Measurements from ENCODE around the gene TMEM151A. TPM values are rescaled to one million over a fixed set of nuclear protein-coding genes. Genes with fewer than 3 reads are reported as not detected.
A peak's percentile ranks its signal among the peaks of the same experiment; 100 is the strongest.
"Not testable (repeated sequence)": the region's sequence is repeated elsewhere in the genome, so short reads cannot be mapped to it uniquely, and the experiment has no call there.

TMEM151A gene
- total RNA-seq, 2 donors from 2014 or later = 0.37 to 0.47 TPM

DNA sequence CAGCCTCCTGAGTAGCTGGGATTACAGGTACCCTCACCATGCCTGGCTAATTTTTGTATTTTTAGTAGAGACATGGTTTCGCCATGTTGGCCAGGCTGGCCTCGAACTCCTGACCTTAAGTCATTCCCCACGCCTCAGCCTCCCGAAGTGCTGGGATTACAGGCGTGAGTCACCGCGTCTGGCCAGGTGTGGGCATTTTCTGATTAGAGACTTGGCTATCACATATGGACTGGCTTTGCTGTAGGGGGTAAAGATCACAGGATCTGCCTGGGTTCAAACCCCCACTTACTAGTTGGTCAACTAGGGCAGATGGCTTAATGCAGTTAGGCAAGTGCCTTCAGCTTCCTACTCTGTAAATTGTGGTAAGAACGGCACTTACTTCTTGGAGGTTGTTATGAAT lies 18.6 kb downstream of the TMEM151A start:
- no peaks in the 10 kb centered on the region for H3K36me3 ChIP-seq
- TF ChIP-seq, protein P1, sequence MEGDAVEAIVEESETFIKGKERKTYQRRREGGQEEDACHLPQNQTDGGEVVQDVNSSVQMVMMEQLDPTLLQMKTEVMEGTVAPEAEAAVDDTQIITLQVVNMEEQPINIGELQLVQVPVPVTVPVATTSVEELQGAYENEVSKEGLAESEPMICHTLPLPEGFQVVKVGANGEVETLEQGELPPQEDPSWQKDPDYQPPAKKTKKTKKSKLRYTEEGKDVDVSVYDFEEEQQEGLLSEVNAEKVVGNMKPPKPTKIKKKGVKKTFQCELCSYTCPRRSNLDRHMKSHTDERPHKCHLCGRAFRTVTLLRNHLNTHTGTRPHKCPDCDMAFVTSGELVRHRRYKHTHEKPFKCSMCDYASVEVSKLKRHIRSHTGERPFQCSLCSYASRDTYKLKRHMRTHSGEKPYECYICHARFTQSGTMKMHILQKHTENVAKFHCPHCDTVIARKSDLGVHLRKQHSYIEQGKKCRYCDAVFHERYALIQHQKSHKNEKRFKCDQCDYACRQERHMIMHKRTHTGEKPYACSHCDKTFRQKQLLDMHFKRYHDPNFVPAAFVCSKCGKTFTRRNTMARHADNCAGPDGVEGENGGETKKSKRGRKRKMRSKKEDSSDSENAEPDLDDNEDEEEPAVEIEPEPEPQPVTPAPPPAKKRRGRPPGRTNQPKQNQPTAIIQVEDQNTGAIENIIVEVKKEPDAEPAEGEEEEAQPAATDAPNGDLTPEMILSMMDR (IDR thresholded peaks at IDR 0.05) = no peak
- DNase-seq = no peak
- peaks cover 5% of the 10 kb centered on the region for H3K4me1 ChIP-seq
- no peak overlapping the region for H3K27ac ChIP-seq
- no peak overlapping the region for H3K9ac ChIP-seq (ENCODE audit: low read depth in 2 of 2, low read length in 2 of 2)
- intact Hi-C loops (cut with DNase I) = no loop called here
- no peak overlapping the region for H3K4me3 ChIP-seq
- H3K27me3 ChIP-seq = no peaks in the 10 kb centered on the region
- no peaks in the 10 kb centered on the region for H3K9me3 ChIP-seq

DNA sequence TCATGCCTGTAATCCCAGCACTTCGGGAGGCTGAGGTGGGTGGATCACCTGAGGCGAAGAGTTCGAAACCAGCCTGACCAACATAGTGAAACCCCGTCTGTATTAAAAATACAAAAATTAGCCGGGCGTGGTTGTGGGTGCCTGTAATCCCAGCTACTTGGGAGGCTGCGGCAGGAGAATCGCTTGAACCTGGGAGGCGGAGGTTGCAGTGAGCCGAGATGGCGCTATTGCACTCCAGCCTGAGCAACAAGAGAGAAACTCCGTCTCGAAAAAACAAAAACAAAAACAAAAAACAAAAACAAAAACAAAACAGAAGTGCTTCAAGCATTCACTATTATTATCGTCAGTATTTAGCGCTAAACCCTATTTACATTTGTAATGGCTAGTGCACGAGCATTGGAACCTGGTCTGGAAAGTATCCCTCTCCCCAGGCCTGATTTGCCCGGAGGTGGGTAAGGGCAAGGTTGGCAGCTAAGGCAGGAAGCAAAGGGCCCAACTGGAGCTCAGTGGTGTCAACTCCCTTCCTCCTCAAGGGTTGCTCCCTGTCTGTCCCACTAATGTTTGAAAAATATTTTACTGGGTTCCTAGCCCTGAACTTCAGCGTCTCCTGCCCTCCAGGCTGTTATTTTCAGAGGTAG lies 19.2 kb downstream of the TMEM151A start:
- H3K4me3 ChIP-seq; H3K27ac ChIP-seq; H3K36me3 ChIP-seq; H3K27me3 ChIP-seq; H3K9ac ChIP-seq (ENCODE audit: low read depth in 2 of 2, low read length in 2 of 2); H3K4me1 ChIP-seq; DNase-seq; H3K9me3 ChIP-seq: not testable (repeated sequence)
- intact Hi-C loops (cut with DNase I) = loop anchor here (1.0 kb wide), 1 partner anchor 78 kb away; no protein-coding TSS in a partner anchor

DNA sequence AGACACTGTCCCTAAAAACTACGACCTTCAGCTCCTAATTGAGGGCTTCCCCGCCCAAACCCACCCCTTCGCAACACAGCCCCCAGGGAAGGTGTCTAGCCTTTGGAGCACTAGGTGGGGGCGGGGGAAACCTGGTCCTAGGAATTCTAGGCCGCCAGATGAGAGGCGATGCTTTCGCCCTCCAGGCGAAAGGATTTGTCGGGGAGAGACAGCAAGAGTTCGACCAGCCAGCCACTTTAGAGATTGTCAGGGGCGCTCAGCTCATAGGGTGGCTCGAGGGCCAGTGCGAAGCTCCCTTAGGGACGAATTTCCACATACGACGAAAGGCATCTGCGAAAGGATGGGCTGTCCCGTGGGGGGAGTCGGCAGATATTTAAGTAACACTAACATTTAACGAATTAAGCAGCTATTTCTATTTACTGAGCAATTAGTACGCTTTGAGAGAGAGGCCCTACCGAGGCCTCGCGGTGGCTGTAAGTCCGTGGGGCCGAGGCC lies 19.8 kb downstream of the TMEM151A start:
- Histone ChIP-seq H3K27ac (peak overlapping the region; percentile 89), H3K9me3 (no peaks in the 10 kb centered on the region), H3K4me1 (peaks cover 5% of the 10 kb centered on the region), H3K9ac (ENCODE audit: low read depth in 2 of 2, low read length in 2 of 2) (peak overlapping the region; percentile 68 to 73), H3K36me3 (no peaks in the 10 kb centered on the region), H3K27me3 (no peaks in the 10 kb centered on the region), H3K4me3 (peak overlapping the region; percentile 54)
- TF ChIP-seq, protein P1 (IDR thresholded peaks at IDR 0.05) = peak; percentile 86
- DNase-seq = no peak
- intact Hi-C loops (cut with DNase I) = loop anchor here (1.0 kb wide), 1 partner anchor 78 kb away; no protein-coding TSS in a partner anchor

DNA sequence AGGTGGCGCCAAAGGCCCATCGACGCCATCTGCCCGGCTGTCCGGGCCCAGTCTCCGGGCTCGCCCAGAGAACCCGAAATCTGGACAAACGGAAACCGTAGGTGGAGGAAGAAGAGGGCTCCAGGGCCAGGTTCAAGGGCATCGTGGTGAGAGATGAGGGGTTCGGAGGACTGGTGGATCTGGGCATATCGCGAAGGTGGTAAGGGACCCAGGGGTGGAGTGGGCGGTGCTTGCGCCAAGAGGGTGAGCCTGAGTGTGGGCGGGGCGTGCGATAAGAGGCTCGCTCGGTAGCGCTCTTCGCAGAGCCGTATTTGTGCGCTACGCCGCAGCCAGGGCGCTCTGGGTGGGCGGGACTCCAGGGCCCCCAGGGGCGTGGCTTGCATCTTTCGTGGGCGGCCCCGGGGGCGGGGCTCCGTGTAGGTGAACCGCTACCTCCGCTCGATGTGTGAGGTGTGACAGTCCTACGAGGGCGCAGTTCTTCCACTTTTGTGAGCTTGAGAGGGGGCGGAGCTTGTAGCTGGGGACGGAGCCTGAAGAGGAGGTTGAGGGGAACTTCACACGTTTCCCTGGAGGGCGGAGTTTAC lies 20.4 kb downstream of the TMEM151A start:
- TF ChIP-seq, protein P1 (IDR thresholded peaks at IDR 0.05) = no peak
- peak; percentile 94 for DNase-seq
- H3K27me3 ChIP-seq = no peaks in the 10 kb centered on the region
- H3K4me3 ChIP-seq = peak overlapping the region; percentile 54
- intact Hi-C loops (cut with DNase I) = loop anchor here (1.0 kb wide), 1 partner anchor 77 kb away; no protein-coding TSS in a partner anchor
- no peaks in the 10 kb centered on the region for H3K9me3 ChIP-seq
- H3K9ac ChIP-seq (ENCODE audit: low read depth in 2 of 2, low read length in 2 of 2) = peak overlapping the region; percentile 68 to 73
- H3K36me3 ChIP-seq = no peaks in the 10 kb centered on the region
- peaks cover 5% of the 10 kb centered on the region for H3K4me1 ChIP-seq
- H3K27ac ChIP-seq = peak overlapping the region; percentile 89

DNA sequence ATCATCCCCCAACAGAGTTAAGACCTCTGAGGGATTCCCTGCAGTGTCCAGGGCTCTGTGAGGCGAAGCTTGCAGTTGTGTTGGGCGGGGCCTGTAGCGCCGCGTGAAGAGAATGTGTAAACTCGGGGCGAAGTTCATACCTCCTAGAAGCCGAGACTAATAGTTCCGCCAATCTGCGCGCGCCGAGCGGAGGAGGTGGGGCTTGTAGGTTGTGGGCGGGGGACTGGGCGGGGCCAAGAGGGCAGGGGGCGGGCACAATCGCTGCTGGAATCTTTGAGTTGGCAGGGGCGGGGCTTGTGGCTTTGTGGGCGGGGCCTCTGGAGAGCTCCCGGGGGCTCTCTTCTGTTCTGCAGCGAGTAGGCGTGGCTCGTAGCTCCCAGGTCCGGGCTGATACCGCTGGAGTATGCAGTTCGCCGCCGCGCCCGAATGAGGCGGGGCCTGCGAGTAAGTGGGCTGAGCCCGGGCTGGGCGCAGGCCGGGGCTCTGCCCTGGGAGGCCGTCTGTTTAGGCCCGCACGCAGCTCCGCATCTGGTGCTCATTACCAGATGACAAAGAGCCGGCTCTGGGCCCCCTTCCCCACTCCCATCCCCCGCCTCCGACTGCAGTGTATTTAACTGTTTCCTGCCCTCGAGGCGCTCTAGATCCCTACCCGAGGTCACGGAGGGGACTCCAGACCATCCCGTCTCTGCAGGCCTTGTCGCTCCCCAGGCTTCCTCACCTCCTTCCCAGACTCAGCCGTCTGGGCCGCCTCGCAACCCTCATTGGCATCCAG lies 21.0 kb downstream of the TMEM151A start:
- Histone ChIP-seq H3K27ac (peak overlapping the region; percentile 89), H3K36me3 (no peaks in the 10 kb centered on the region), H3K4me1 (peaks cover 5% of the 10 kb centered on the region), H3K9ac (ENCODE audit: low read depth in 2 of 2, low read length in 2 of 2) (peak overlapping the region; percentile 70 to 73), H3K4me3 (peak overlapping the region; percentile 54), H3K27me3 (no peaks in the 10 kb centered on the region), H3K9me3 (no peaks in the 10 kb centered on the region)
- DNase-seq = peak; percentile 100
- intact Hi-C loops (cut with DNase I) = no loop called here
- TF ChIP-seq, protein P1 (IDR thresholded peaks at IDR 0.05) = no peak

All from colonic mucosa (tissue), 4 donors.